ENCODE data around the gene AOPEP.
"Not testable (repeated sequence)": the region's sequence is repeated elsewhere in the genome, so short reads cannot be mapped to it uniquely, and the experiment has no call there.

AOPEP gene

DNA sequence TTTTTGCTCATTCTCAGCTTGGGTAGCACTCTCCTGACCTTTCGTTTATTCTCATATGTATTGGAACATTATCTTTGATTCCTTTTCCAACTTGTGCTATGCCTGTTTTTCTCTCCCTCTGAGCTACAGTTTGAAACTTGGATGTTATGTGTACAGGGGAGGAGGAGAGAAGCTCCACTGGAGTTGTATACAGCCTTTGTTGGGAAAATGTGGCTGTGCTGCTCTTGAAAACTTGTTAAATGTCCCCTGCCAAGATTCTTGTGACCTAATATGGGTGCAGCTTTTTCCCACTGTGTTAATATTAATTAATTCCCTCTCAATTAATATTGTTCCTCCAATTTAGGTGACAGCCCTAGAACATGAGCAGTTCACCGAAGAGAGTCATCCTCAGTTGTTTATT is 235.4 kb downstream of the AOPEP start:
- DNase-seq (ENCODE audit: low read depth): no peak

DNA sequence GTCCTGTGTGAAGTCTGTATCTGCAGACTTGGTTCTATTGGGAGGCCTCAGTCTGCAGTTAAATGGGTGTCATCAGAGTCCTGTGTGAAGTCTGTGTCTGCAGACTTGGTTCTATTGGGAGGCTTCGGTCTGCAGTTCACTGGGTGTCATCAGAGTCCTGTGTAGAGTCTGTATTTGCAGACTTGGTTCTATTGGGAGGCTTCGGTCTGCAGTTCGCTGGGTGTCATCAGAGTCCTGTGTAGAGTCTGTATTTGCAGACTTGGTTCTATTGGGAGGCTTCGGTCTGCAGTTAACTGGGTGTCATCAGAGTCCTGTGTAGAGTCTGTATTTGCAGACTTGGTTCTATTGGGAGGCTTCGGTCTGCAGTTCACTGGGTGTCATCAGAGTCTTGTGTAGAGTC is 239.1 kb downstream of the AOPEP start:
- DNase-seq (ENCODE audit: low read depth): not testable (repeated sequence)

DNA sequence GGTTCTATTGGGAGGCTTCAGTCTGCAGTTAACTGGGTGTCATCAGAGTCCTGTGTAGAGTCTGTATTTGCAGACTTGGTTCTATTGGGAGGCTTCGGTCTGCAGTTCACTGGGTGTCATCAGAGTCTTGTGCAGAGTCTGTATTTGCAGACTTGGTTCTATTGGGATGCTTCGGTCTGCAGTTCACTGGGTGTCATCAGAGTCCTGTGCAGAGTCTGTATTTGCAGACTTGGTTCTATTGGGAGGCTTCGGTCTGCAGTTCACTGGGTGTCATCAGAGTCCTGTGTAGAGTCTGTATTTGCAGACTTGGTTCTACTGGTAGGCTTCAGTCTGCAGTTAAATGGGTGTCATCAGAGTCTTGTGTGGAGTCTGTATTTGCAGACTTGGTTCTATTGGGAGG is 239.5 kb downstream of the AOPEP start:
- DNase-seq (ENCODE audit: low read depth): not testable (repeated sequence)

DNA sequence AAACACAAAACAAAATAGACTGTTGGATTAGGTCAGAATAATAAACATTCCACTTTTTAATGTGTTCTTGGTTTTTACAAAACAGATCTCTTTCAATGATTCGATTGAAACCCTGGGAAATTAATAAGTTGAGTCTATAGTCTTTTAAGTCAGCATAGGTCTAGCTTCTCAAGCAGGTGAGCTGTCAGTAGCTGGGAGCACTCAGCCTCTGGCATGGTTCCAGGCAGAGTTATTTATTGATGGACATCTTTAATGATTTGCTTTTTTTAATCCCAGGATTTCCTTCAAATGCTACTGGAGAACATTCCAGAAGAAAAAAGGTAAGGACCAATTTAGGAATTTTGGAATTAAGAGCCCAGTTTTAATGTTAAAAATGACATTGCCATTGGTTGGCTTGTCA is 241.0 kb downstream of the AOPEP start:
- DNase-seq (ENCODE audit: low read depth): no peak

DNA sequence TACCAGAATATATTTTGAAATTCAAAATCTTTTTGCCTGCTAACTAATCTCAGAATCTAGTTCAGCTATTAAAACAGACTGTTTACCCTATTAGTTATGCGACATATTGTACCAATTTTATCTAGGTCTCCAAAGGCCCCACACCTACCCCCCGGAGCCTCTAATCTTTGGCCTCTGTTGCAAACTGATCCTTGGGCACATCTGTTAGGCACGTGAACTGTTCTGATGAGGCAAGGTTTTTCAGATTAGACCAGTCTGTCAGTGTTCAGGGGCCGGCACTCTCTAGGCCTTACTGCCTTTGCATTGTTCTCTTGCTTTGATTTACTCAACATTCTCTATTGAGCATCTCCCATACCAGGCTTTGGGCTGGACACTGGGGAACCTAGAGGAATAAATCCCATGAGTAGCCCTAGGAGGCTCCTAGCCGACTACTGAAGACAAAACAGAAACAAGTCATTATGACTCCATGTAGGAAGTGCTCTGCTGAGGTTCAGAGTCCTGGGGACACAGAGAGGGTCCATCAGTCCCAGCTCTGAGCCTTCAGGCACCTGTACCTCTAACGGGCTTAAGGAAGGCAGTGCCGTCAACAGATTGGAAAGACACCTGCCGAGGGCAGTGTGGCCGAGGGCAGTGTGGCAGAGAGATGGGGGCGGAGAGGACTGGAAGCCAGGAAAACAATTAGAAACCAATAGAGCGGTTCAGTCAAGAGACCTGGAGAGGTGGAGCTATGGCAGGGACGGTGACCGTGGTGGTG is 245.1 kb downstream of the AOPEP start:
- no peak for DNase-seq (ENCODE audit: low read depth)

DNA sequence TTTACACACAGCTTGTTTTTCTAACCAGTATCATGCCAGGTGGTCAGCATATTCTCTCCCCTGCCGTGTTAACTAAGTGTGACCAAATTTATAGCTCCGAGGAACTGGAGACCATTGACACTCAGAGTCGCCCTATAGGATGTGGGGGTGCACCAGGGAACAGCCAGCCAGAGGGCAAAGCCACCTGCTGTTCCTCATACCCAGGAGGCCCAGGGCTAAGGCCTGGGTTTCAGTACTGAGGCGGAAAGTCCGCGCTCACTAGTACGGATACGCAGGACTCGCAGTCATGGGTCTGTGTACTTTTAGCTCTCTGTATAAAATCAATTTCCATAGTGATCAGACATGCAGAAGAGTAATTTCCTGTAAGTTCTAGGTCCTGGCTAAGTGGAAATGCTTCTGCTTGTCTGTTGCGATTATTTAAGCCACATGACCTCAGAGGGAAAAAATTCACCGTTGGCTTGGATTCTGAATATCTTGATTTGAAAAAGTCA is 247.0 kb downstream of the AOPEP start:
- no peak for DNase-seq (ENCODE audit: low read depth)

DNA sequence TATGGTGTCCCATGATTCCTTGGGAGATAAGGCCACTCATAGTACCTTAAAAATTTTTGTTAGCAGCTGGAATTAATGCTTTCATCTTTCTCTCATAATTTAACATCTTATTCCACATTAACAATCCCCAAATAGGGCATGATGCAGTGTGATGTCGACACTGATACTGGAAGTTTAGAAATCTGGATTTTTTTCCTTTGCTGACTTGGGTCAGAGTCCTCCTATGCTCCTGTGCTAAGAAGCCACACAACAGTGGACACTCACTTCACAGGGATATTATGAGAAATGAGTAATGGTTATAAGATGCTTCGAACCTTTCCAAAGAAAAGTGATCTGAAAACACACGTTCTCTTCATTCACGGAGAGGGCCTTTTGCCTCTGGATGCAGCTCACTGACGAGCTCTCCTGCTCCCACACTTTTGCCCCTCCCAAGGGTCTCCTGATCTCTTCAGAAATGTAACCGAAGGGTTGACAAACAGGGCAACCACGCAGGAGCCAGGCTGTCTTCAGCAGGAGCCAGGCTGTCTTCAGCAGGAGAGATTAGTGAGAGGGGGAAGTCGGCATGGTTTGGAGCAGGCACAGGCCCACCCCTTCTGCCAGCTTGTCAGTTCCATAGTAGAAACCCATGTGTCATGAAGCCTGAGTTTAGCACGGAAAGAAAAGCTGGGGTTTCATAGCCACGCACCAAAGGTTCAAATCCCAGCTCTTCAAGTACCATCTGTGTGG is 247.8 kb downstream of the AOPEP start:
- DNase-seq (ENCODE audit: low read depth): no peak

DNA sequence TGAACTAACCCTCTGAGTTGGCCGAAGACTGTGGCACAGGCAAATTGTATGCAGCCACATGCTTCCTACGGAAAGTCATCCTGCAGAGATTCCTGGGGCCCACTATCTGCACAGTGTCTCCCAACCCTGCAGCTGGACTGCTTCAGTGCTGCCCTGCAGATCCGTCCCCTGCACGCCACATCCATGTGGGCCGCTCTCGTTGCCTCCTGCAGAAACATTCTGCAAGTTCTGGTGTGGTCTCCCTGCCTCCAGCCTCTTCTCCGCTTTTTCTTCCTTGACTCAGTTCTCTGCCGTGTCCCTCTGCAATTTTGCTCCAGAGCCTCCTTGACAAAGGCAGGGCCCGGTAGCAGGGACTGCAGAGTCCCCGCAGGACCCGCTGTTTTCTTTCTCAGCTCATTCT is 249.0 kb downstream of the AOPEP start:
- no peak for DNase-seq (ENCODE audit: low read depth)

DNA sequence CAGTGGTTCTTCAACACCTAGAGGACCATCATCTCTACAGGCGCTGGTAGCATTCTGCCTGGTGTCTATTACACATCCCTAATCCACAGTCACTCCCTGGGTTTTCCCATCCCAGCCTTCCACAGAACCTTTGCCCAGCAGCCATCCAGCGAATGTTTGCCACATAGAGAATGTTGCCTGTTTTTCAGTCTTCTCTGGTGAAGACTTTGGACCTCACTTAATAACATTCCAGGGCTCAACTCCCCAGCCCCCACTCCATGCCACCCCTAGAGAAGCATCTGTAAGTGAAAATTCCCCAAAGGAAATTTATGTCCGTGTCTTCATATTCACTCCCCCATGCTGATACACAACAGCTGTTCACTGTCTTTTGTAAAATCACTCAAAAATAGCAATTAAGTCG is 249.6 kb downstream of the AOPEP start:
- no peak for DNase-seq (ENCODE audit: low read depth)

DNA sequence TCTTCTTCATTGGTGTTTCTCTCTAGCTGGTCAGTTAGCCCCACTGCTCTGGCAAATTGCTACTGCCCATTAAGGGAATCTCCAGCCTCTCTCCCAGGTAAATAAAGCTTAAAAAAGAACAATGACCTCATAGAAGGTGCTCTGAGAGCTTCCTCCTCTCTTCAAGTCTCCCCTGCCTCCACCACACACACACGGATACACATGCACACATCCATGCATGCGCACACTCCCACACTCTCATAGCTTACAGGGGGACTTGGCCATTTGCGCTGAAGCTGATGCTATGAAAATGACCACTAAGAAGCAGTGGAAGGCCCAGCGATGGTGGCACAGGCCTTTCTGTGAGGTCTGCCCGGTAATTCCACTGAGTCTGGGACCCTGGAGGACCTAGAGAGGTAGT is 250.9 kb downstream of the AOPEP start:
- DNase-seq (ENCODE audit: low read depth): no peak

DNA sequence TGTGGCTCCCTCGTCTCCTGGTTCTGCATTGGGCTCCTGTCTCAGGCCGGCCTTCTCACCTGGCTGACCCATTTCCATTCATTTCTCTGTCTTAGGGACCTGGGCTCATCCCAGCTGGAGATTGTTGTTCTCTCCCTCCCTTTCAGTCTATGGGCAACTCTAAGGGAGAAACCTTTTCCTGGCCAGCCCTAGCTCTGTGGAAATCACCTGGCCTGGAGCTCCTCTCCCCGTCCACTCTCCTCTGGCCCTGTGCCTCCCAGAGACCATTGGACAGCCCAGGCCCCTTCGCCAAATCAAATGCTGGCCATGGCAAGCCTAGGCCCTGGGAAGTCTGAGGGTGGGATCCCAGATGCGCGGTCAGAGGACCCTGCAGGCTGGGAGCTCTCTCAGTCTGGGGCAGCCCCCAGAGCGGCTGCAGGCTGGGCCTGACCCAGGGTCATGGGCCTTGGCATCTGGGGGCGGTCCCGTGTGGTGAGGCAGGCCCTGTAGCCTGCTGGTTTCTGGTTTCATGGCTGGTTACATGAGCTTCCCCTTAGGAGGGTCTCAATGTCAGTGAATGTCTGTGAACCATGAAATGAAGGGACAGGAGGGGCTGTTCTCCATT is 253.5 kb downstream of the AOPEP start:
- DNase-seq (ENCODE audit: low read depth): no peak

DNA sequence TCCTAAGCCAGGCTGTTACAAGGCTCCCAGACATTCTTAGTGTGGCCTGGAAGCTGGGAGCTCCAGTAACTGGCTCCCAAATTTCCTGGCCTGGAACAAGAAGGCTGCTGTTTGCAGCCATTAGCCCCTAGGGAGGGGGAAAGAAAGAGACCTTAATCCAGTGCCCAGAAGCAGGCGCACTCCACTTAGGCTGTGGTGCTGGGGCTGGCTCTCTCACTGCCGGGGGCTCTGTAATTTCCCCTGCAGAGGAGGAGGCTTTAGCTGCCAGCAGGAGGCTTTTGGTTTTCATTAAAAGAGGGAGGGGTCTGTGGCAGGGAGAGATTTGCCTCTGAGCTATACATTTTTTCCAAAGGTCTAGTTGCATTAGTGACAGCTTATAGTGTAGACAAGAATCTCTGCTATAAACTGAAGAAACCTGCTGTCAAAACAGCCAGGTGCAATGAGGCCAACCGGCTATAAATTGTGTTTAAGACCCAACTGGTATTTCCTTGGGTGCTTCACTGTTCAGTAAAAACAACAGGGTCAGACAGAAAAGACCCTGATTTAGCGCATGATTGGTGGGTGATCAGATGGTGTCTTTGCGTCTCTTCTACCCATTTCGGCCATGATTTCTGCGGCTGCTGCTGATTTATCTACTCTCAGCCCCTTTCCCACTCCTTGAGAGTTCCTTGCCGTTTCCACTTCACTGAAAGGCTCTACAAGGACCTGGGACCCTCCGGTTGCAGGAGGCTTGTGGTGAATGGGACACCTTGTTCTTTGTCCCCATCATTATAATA is 254.6 kb downstream of the AOPEP start:
- no peak for DNase-seq (ENCODE audit: low read depth)

DNA sequence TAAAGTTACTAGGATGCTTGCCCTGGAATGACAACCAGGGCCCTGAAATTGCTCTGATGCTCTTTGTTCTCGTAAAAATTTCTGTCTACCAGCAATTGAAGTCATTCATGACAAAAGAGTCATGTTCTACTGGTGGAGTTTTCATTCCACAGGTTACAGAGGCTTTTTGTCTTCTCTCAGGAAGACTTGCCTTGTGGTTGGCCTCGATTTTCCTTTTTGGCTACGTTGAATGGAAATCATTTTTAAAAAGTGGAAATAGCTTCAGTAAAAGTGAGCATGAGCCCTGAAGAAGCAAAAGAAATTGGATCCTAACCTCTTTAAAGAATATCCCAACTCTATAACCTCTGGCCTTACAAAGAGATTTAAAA is 255.2 kb downstream of the AOPEP start:
- no peak for DNase-seq (ENCODE audit: low read depth)

DNA sequence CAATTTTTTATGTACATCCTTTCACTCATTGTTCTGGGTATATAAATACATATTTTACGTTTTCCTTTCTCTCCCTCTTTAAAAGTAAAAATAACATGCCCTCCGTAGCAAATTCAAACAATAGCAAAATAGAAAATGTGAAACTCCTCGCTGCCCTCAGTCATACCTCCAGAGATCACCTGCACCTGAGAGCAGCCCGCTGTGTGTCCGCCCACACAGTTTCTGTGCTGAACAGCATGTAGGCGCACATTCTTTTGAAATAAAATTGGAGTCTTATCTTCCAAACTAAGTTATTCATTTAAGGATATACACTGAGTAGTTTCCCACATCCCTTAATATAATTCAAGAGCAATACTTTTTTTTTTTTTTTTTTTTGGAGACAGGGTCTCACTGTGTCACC is 255.7 kb downstream of the AOPEP start:
- DNase-seq (ENCODE audit: low read depth): no peak

DNA sequence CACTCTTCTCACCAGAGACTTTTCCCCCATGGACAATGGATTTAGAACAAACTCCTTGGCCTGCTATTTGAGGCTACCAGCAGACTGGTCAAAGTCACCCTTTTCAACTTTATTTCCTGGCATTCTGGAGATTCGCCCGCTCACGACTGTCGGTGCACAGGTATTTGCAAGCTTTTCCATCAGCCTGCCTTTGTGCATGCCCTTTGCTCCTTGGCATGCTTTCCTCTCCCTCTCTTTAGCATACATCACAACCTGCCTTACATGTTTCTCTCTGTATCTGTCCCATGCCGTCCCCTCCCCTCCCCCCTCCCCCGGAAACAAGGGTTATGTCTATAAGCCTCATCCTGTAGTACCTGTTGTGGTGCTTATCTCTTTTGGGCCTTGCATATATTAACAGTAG is 257.1 kb downstream of the AOPEP start:
- DNase-seq (ENCODE audit: low read depth): no peak

DNA sequence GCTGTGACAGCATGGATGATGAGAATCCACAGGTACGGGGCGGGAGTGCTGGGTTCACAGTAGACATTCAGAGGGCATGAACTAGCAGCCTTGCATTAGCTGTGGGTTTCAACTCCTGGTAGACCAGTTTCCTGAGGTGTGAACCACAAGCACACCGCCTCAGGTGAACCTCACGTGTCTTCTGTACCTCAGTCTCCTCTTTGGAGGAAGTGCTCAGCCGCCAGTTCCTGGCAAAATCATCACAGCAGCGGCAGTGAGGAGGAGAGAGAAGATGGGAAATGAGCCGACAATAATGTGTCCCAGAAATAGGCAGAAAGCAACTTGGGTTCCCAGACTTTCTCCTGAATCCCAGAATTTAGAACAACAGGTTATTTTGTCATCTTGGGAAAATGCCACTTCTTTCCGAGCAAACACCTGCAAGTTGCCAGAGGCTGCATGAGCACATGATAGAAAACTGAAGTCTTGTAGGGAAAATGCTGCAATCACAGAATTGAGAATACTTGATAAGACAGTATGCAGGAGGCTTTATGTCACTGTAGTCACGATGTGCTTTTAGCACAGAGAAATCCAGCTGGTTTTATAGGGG is 258.5 kb downstream of the AOPEP start:
- DNase-seq (ENCODE audit: low read depth): no peak

DNA sequence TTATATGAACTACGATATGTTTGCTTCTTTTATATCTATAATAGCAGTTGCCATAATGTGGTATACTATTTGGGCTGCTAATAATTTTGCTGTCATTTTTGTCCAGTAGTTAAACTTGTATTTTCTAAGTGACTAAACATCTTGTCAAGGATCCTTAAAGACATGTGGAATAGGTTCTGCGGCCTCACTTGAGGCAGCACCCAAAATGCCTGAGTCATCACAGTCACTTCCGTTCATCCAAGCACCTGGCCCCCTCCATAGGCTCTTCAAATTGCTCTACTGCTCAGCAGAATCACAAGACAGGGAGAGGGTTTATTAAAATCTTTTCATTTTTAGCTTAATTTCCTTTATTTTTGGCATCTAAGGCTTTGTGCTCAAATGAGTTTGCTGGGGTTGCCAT is 259.1 kb downstream of the AOPEP start:
- DNase-seq (ENCODE audit: low read depth): no peak

DNA sequence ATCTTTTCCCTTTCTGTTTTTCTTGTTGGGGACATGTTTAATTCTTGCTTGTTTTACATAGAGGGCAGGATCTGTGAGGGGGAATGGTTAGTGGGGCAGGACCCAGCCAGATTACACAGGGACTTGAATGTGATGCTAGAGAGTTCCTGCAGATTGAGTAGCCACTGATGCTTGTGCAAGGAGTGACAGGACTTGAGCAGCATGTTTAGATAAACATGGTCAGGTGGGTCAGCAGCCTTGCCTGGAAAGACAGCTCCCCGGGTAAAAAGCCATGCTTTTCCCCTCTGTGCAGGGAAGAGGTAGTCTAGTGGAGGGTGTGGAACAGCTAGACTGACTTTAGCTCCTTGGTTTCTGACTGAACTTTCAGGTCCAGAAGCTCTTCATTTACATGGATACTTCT is 261.2 kb downstream of the AOPEP start:
- DNase-seq (ENCODE audit: low read depth): no peak

DNA sequence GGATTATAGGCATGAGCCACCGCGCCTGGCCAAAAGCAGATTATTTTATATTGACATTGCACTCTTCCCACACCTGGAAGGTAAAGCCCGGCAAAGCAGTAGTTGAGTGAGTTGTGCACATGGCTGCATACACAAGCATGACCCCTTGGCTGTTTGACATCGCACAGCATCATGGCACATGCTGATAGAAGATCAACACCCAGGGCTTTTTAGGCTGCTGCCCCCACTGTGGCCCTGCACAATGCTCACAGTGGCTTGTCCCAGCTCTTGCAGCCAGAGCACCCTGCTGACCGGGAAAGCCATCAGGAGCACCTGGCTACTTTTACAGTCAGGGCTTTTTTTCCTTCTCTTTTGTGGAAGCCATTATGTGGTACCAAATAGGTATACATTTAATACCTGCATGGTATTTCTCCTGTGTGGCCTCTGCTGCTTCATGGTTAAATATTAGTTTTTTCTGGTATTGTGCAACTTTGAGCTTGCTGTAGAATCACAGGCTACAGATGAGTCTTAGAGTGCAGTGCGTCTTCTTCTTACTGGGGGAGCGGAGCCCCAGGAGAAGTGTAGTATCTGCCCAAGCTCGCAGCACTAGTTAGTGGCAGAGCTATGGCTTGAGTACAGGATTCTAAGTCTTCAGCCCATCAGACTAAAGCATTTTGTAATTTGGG is 264.5 kb downstream of the AOPEP start:
- no peak for DNase-seq (ENCODE audit: low read depth)

DNA sequence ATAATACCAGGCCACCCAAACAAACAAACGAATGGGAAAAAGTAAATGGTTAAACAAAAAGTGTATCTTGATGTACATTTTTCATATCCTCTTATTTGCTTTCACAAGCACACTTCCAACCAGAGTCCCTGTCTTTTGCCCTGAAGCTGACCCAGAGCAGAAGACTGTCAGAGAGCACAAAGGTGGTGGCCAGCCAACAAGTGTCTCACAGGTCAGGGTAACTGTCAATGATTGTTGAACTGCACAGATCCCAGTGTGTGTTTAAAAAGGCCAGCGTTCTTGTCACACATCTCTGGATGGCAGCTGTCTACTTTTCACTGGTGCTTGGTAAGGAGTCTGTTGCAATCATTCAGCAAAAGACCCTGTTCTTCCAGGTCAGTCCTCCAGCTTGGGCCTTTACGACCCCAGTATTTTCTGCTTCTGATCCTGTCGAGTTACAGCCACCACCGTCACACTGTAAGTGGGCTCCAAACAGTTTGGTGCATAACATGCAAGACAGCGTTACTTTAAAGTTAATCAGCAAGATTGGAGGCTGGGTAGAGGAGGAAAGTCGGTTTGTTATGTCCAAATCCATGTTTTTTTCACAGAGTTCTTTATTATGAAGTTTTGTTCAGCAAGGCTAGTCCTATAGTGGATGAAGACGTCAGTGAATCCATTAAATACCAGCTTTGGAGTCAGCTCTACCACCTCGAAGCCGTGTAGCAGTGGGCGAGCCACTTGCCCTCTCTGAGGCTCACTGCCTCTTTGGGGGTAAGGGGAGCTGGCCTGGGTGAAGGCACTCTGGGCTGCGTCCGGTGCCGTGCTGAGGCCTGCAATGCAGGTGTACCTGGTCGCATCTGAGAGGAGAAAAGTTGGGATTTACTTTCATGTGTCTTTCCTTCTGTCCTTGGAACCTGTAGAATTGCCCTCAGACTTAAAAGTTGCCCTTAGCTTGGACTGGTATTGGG is 265.7 kb downstream of the AOPEP start:
- no peak for DNase-seq (ENCODE audit: low read depth)

Measured in activated T-cell treated with anti-CD3 and anti-CD28 coated beads for 1 hour (primary cell).